ENCODE data around the gene NAP1L4.

DNA sequence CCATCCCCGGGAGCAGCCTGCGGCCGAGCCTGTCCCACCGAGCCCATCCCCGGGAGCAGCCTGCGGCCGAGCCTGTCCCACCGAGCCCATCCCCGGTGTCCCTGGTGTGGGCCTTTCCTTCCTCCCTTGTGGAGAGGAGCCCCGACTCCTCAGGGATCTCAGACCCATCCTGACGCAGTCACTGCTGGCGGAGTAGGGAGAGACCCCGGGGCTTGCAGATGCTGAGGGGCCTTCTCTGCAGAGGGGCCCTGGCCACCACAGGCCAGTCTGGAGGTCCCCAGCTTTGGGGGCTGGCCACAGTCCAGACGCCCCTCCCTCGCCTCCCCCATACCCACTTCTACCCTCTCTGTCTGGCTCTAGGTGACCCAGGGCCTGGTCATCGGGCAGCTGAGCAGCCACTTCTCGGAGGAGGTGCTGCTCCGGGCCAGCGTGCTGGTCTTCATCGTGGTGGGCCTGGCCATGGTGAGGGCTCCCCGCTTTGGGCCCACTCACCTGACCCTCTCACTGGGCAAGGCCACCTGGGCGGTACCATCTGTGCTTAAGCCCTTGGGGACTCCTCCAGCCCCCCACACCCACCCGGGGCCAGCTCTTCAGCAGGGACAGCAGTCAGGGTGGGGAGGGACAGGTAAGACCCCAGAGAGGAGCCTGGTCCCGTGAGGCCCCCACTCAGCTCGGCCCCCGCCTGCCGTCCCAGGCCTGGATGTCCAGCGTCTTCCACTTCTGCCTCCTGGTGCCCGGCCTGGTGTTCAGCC lies 70.2 kb downstream of the NAP1L4 start:
- TF ChIP-seq PAX5 (IDR thresholded peaks at IDR 0.05; ENCODE audit: insufficient read depth, low read length, severe bottlenecking), result no peak
- no peak for TF ChIP-seq POLR2A (IDR thresholded peaks at IDR 0.05; ENCODE audit: low read depth, low read length)
- no peak for TF ChIP-seq TAF1 (IDR thresholded peaks at IDR 0.05; ENCODE audit: low read depth, low read length)
- no peak for TF ChIP-seq SPI1 (IDR thresholded peaks at IDR 0.05; ENCODE audit: low read depth, low read length)
